ENCODE results near the gene ITLN1.

ITLN1 gene

GRCh38 chr1:160853754-160854153 lies 31.2 kb downstream of the ITLN1 start:
- no peak for TF ChIP-seq CTCF (IDR thresholded peaks at IDR 0.05; ENCODE audit: low read depth, low read length, missing control alignments)
- in situ Hi-C loops (cut with HindIII; ENCODE audit: low sequenced_read_pairs) = no loop called here
- no peak for DNase-seq (ENCODE audit: low read depth)
- no peak overlapping the region for H3K4me3 ChIP-seq (ENCODE audit: low read depth, low read length)

- no peak for DNase-seq (ENCODE audit: low read depth)
- in situ Hi-C loops (cut with HindIII; ENCODE audit: low sequenced_read_pairs) = no loop called here
- no peak for TF ChIP-seq CTCF (IDR thresholded peaks at IDR 0.05; ENCODE audit: low read depth, low read length, missing control alignments)
Measured at GRCh38 chr1:160853014-160853413, 32.0 kb downstream of the ITLN1 start.

GRCh38 chr1:160850993-160851392 lies 34.0 kb downstream of the ITLN1 start:
- DNase-seq (ENCODE audit: low read depth) = no peak
- no peak for TF ChIP-seq CTCF (IDR thresholded peaks at IDR 0.05; ENCODE audit: low read depth, low read length, missing control alignments)
- in situ Hi-C loops (cut with HindIII; ENCODE audit: low sequenced_read_pairs) = no loop called here

More at GRCh38 chr1:160853014-160853413, 32.0 kb downstream of the ITLN1 start:
- H3K4me3 ChIP-seq (ENCODE audit: low read depth, low read length) = no peak overlapping the region

GRCh38 chr1:160850541-160850940 lies 34.4 kb downstream of the ITLN1 start:
- TF ChIP-seq CTCF (IDR thresholded peaks at IDR 0.05; ENCODE audit: low read depth, low read length, missing control alignments) = no peak
- DNase-seq (ENCODE audit: low read depth) = no peak
- no peak overlapping the region for H3K4me3 ChIP-seq (ENCODE audit: low read depth, low read length)
- in situ Hi-C loops (cut with HindIII; ENCODE audit: low sequenced_read_pairs) = no loop called here

More at GRCh38 chr1:160850993-160851392, 34.0 kb downstream of the ITLN1 start:
- no peak overlapping the region for H3K4me3 ChIP-seq (ENCODE audit: low read depth, low read length)

- in situ Hi-C loops (cut with HindIII; ENCODE audit: low sequenced_read_pairs) = no loop called here
- TF ChIP-seq CTCF (IDR thresholded peaks at IDR 0.05; ENCODE audit: low read depth, low read length, missing control alignments) = no peak
- no peak for DNase-seq (ENCODE audit: low read depth)
Measured at GRCh38 chr1:160846281-160846680, 38.7 kb downstream of the ITLN1 start.

GRCh38 chr1:160844447-160845232 lies 40.3 kb downstream of the ITLN1 start:
- no peak for DNase-seq (ENCODE audit: low read depth)
- no peak overlapping the region for H3K4me3 ChIP-seq (ENCODE audit: low read depth, low read length)
- in situ Hi-C loops (cut with HindIII; ENCODE audit: low sequenced_read_pairs) = no loop called here
- no peak for TF ChIP-seq CTCF (IDR thresholded peaks at IDR 0.05; ENCODE audit: low read depth, low read length, missing control alignments)

More at GRCh38 chr1:160846281-160846680, 38.7 kb downstream of the ITLN1 start:
- H3K4me3 ChIP-seq (ENCODE audit: low read depth, low read length) = no peak overlapping the region
